ENCODE measurements around the gene EIF4G3.
"Not testable (repeated sequence)": the region's sequence is repeated elsewhere in the genome, so short reads cannot be mapped to it uniquely, and the experiment has no call there.

The EIF4G3 gene

DNA sequence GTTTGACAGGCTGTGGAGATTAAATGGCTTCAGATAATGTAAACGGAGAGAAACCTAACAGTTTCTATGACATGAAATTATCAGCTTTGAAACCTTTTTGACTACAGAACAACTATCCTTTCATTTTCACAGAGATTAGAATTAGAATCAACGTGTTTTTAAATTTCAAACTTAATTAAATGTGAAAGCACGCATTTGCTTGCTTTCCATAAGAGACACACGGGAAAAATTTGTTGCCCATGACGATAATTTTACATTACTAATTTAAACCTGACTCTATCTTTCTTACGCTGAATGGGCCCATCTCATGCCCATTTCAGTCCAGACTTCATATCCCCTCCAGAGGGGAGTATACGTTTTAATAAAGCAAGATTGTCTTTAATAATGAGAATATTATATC lies 297.9 kb downstream of the EIF4G3 start:
- in situ Hi-C loops (cut with MboI; ENCODE audit: low pct_unique_long_range_greater_than_20kb, low sequenced_read_pairs): no loop called here
- DNase-seq: no peak

DNA sequence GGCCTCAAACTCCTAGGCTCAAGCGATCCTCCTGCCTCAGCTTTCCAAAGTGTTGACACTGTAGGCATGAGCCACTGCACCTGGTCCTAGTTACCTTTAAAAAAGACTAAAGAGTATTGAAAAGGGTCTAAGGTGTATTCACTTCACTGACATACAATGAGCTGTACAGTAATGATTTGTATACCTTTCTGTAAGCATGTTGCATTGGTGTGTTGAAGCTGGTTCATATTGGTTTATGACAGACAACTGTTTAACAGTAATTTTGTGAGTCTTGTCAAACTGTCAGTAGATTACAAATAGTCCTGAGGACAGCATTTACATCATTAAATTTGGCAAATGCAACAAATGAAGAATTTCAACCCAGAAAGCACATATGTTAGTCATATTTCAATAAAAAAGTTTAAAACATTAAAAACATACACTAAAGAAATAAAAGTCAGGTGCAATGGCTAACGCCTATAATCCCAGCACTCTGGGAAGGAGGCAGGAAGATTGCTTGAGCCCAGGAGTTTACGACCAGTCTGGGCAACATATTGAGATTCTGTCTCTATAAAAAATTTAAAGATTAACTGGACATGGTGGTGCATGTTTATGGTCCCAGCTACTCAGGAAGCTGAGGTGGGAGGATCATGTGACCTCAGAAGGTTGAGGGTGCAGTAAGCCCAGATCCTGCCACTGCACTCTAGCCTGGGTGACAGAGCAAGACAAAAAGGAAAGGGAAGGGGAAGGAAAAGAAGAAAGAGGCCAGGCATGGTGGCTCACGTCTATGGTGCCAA lies 301.3 kb downstream of the EIF4G3 start:
- no peak for DNase-seq
- in situ Hi-C loops (cut with MboI; ENCODE audit: low pct_unique_long_range_greater_than_20kb, low sequenced_read_pairs): no loop called here

DNA sequence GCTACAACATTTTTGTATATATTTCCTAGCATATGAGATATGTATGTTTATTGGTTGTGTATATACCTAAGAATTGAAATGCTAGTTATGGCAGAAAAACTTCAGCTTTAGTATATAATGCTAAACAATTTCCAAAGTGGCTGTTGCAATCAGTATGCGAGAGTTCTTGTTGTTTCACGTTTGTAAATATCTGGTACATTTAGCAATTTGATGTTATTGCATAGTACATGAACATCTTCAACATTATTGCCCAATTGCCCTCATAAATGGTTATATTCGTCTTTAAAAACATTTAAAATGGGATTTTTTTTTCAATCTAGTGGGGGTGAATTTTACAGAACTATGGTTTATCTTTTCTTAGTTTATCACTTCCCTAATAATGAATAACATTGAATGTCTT lies 303.4 kb downstream of the EIF4G3 start:
- in situ Hi-C loops (cut with MboI; ENCODE audit: low pct_unique_long_range_greater_than_20kb, low sequenced_read_pairs): no loop called here
- no peak for DNase-seq

DNA sequence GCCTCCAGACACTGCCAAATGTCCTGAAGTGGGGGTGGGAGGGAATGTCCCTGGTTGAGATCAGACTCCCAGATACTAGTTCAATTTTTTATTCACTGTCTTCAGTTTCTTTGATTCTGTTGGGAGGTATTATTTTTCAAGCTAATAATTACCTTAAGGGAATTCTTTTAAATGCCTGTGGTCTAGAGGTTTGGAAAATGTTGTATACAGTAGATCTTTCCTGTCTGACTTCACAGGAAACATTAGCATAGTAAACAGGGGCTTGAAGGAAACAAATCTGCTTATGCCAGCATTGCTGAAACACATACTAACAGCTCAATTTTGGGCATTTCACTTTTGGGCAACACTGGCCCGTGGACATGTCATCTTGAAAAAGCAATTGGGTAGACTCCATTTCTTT lies 305.3 kb downstream of the EIF4G3 start:
- DNase-seq: no peak
- in situ Hi-C loops (cut with MboI; ENCODE audit: low pct_unique_long_range_greater_than_20kb, low sequenced_read_pairs): no loop called here

DNA sequence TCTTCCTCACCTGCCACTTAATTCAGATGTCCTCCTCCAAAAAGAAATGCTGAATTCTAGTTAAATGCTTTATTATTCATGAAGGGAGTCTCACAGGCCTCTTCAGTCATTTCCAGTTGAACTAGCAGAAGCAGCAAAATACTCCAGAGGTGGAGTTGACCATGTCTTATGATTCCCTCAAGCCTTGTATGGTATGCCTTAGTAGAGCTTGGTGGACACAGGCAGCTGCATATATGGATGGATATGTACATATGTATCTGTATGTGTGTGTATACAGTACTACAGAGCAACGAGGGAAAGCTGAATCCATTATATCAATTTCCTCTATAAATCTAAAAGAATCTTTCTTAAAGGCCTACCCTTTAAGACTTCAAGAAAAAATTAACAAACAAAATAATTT lies 306.0 kb downstream of the EIF4G3 start:
- in situ Hi-C loops (cut with MboI; ENCODE audit: low pct_unique_long_range_greater_than_20kb, low sequenced_read_pairs): no loop called here
- DNase-seq: no peak

DNA sequence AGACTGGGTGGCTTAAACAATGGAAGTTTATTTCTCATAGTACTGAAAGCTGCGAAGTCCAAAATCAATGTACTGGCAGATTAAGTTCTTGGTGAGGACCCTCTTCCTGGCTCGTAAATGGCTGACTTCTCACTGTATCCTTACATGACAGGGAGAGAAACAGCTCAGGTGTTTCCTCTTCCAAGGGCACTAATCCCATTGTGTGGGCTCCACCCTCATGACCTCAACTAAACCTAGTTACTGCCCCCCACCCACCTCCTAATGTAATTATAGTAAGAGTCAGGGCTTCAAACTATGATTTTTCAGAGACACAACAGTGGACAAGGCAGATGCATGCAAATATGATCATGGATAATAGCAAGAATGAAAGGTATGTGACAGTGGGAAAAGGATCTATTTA lies 308.4 kb downstream of the EIF4G3 start:
- DNase-seq: no peak
- in situ Hi-C loops (cut with MboI; ENCODE audit: low pct_unique_long_range_greater_than_20kb, low sequenced_read_pairs): no loop called here

DNA sequence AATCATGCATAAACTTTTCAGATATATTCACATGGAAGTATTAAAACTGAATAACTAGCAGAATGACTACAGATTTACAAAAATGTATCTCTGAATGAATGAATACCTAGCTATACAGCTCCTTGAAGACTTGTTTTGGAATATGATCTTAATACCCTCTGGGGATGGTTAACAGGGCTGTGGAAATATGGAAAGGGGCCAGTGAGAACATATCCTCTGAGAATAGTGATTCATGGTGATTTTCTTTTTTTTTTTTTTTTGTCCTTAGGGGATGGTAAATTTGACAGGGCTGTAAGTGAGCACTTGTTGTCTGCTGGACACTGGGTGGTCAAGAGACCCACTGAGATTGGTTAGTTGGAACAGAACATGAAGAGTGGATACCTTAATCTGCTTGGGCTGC lies 308.9 kb downstream of the EIF4G3 start:
- in situ Hi-C loops (cut with MboI; ENCODE audit: low pct_unique_long_range_greater_than_20kb, low sequenced_read_pairs): no loop called here
- DNase-seq: no peak

DNA sequence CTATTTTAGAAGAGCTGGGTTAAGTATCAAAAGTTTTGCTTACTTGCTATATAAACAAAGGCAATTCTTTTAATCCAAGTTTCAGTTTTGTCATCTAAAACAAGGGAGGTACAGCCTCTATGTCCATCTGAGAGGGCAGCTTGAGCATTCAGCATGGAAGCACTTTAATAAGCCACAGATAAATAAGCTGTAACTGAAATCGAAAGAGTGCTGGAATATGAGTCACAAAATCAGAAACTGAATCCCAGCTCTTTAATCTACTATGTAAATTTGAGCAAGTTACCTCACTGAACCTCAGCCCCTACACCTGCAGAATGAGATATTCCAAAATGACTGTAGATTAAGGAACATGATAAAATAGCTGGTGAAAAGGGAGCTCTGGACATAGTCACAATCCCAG lies 309.6 kb downstream of the EIF4G3 start:
- DNase-seq: no peak
- in situ Hi-C loops (cut with MboI; ENCODE audit: low pct_unique_long_range_greater_than_20kb, low sequenced_read_pairs): no loop called here

DNA sequence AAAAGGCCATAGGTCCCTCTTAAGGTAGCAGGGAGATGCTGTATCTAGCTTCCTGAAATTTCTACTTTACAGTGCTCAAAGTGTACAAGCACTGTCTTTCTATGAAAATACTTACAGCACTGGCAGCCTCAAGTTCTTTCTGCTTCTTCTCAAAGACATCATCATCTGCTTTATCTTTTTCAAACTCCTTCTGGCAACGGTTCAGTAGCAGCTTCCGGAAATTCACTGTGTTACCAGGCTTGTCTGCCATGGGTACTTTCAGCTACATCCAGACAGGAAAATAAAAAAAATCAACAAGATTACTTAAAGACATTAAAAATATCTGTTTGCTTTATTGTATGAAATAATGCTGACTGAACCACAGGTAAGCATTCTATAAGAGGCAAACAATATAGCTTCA lies 311.7 kb downstream of the EIF4G3 start:
- in situ Hi-C loops (cut with MboI; ENCODE audit: low pct_unique_long_range_greater_than_20kb, low sequenced_read_pairs): no loop called here
- DNase-seq: no peak

DNA sequence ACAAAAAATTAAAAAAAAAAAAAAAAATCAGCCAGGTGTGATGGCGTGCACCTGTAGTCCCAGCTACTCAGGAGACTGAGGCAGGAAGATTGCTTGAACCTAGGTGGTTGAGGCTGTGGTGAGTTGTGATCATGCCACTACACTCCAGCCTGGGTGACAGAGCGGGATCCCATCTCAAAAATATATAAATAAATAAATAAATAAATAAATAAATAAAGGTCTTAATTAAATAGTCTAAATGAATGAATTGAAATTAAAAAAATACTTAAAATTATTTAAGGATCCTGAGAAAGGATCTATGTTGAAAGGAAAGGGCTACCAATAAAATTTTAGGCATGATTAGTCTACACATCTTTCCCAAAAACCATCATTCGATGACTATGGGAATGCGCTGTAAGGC lies 322.2 kb downstream of the EIF4G3 start:
- DNase-seq: no peak
- in situ Hi-C loops (cut with MboI; ENCODE audit: low pct_unique_long_range_greater_than_20kb, low sequenced_read_pairs): no loop called here

DNA sequence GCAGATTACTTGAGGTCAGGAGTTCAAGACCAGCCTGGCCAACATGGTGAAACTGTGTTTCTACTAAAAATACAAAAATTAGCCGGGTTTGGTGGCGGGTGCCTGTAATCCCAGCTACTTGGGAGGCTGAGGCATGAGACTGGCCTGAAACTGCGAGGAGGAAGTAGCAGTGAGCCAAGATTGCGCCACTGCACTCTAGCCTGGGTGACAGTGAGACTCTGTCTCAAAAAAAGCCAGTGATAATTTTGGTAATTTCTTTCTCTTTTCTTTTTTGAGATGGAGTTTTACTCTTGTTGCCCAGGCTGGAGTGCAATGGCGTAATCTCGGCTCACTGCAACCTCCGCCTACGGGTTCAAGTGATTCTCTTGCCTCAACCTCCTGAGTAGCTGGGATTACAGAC lies 324.9 kb downstream of the EIF4G3 start:
- DNase-seq; in situ Hi-C loops (cut with MboI; ENCODE audit: low pct_unique_long_range_greater_than_20kb, low sequenced_read_pairs): not testable (repeated sequence)

DNA sequence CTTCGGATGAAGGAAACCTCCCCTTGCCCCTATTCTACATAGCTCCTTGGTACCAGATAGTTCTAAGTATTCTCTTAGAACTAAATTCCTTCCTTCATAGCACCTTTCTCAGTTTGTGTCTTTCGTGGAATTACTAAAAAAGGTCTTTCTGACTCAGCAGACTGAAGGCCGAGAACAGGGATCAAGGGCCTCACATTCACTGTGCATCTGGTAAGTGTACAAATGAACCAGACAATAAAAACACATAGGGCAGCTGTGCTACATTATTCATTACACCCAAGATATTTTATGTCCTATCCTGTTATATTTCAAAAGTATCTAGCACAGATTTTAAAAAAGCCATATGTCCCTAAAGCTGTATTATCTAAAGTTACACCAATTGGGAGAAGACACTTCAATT lies 326.7 kb downstream of the EIF4G3 start:
- in situ Hi-C loops (cut with MboI; ENCODE audit: low pct_unique_long_range_greater_than_20kb, low sequenced_read_pairs): no loop called here
- DNase-seq: no peak

DNA sequence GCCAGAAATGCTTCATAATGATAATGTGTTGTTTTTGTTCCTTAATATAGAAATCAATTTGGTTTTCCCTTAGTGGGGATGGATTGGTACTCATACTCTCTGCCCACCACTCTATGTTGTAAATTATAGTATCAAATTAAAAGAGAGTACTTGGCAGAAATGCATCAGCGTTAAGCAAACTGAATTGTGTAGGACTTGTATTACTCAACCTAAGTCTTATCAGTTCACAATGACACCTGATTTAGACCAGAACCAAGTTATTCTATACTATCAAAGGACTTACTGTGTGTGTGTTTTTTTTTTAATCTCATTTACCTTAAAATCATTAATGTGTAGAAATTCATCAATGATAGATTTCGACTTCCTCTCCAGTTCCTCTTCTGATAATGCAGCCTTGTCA lies 327.6 kb downstream of the EIF4G3 start:
- in situ Hi-C loops (cut with MboI; ENCODE audit: low pct_unique_long_range_greater_than_20kb, low sequenced_read_pairs): no loop called here
- no peak for DNase-seq

DNA sequence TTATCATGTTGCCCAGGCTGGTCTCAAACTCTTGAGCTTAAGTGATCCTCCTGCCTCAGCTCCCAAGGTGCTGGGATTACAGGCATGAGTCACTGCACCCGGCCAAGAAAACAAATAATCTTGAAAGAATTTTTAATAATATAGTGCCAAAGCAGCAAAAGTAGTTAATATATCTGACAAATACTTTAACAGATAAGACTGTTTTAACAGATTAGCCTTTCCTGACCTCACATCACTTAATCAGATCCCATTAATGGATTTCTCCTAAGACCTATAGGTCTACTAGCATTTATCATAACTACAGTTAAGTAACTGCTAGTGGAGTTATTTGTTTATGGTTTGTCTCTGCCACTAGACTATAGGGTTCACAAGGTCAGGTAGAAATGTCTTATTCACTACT lies 328.5 kb downstream of the EIF4G3 start:
- DNase-seq: no peak
- in situ Hi-C loops (cut with MboI; ENCODE audit: low pct_unique_long_range_greater_than_20kb, low sequenced_read_pairs): no loop called here

DNA sequence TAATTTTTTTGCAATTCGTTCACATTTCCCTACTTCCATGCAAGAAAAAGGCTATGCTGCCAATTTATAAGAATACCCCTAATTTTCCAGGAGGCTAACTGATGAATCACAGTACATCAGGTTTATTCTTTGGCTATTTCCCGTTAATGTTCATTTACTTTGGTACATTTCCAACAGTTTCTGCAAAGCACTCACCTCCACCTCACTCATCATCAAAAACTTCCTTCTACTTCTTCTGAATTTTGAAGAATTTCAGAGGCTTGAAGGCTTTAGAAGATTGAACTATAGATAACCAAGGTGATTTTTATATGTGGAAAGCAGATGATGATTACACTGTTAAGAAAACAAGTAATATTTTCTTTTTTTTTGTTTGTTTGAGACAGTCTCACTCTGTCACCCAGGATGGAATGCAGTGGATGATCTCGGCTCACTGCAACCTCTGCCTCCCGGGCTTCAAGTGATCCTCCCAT lies 329.1 kb downstream of the EIF4G3 start:
- no peak for DNase-seq
- in situ Hi-C loops (cut with MboI; ENCODE audit: low pct_unique_long_range_greater_than_20kb, low sequenced_read_pairs): no loop called here

DNA sequence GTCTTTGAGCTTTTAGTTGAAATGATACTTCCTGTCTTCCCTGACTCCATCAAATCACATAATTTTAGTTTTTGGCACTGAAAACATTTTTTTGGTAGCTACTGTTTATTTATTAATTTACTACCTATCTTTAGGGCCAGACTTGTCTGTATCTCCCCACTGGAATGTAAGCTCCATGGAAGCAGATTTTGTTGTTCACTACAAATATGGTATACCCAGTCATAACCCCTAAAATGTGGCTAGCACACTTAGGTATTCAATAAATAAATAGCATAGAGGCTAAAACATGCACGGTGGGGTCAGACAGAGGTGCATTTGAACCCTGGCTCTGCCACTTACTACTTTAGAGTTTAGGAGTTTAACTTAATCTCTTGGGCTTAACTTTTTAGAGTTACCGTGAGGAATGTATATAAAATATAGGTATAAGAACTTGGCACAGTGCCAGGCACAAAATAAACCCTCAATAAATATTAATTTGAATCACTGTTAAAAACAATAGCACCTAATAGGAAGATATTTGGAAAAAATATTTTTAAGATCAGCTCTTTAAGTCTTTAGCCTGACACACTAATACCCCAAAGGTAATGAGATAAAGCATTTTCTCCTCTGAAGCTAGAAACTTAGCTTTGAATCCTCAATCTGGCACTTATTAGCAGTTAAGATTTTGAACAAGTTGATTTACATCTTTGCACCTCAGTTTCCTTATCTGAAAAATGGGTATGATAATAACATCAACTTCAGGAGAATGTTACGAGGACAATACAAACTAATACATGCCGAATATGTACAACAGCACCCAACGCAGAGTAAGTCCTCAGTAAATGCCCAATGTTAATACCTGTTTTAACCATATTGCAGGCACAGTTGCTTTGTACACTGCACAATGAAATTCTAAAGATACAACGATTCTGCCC lies 330.0 kb downstream of the EIF4G3 start:
- no peak for DNase-seq
- in situ Hi-C loops (cut with MboI; ENCODE audit: low pct_unique_long_range_greater_than_20kb, low sequenced_read_pairs): no loop called here

DNA sequence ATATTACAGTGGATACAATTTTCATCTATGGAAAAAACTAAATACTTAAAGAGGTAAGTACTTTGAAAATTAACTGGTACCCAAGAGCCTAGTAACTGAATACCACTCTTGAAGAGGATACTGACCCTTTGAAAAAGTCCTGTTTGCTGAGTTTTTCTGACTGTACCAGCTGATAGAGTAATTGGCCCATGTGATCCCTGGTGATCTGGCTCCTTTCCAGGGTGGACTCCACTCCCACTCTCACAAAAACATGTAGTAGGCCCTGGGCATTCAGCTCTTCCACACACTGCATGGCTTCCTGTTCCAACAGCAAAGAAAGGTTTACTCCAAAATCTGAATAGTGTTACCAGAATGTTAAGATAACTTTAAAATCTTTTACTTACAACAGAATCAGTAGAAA lies 336.0 kb downstream of the EIF4G3 start:
- in situ Hi-C loops (cut with MboI; ENCODE audit: low pct_unique_long_range_greater_than_20kb, low sequenced_read_pairs): no loop called here
- DNase-seq: peak; percentile 9

DNA sequence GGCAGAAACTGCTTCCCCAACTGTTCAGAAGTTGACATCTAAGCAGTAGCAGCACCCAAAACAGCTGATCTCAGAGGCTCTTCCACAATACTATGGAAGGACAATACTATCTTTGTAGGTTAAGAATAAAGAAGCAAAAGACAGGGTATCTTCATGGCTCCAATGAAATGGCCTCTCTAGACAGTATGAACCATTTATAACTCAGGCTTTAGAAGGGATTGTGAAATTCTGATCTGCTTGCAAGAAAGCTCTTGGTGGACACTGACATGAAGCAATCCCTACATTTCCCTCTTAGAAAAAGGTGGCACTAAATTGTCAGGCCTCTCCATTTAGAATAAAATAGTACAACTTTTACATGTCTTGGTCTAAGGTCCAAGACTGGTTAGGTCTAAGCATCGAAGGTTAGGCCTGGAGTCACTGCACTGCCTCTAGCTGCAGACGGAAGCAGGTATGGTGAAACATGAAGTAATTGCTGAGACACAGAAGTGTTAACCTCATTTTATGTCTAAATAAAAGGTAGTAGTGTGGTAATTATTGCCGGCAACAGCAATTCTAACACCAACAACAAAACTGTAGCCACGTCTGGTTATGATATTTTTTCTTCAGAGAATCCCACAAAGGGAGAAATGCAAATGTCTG lies 339.0 kb downstream of the EIF4G3 start:
- in situ Hi-C loops (cut with MboI; ENCODE audit: low pct_unique_long_range_greater_than_20kb, low sequenced_read_pairs): no loop called here

DNA sequence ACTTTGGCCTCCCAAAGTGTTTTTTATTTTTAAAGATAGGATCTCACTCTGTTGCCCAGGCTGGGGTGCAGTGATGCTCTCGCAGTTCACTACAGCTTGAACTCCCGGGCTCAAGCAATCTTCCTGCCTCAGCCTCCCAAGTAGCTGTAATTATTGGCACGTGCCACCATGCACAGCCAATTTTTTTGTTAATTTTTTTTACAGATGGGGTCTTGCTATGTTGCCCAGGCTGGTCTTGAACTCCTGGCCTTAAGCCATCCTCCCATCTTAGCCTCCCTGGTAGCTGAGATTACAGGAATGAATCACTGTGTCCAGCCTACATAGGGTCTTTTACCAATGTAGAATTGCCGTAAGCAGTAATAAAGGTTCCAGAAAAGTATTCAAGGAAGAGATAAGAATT lies 340.5 kb downstream of the EIF4G3 start:
- DNase-seq: no peak
- in situ Hi-C loops (cut with MboI; ENCODE audit: low pct_unique_long_range_greater_than_20kb, low sequenced_read_pairs): no loop called here

More for the DNA sequence above, 339.0 kb downstream of the EIF4G3 start:
- DNase-seq: no peak

DNA sequence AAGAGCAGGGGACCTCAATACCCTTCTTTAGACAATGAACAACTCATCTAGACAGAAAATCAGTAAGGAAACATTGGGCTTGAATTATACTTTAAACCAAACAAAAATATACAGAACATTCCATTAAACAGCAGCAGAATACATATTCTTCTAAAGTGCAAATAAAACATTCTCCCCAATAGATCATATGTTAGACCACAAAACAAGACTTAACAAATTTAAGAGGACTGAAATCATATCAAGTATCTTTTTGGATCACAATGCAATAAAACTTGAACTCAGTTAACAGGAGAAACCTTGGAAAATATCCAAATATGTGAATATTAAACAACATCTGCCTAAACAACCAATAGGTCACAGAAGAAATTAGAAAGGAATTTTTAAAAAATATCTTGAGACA lies 341.9 kb downstream of the EIF4G3 start:
- no peak for DNase-seq
- in situ Hi-C loops (cut with MboI; ENCODE audit: low pct_unique_long_range_greater_than_20kb, low sequenced_read_pairs): no loop called here

Measured in KBM-7 (cell line).